ENCODE measurements around the gene OR1I1. TPM values are rescaled to one million over a fixed set of nuclear protein-coding genes. Genes with fewer than 3 reads are reported as not detected.
"Not testable (repeated sequence)": the region's sequence is repeated elsewhere in the genome, so short reads cannot be mapped to it uniquely, and the experiment has no call there.

Gene OR1I1
- total and polyA plus RNA-seq, 7 donors = not detected

DNA sequence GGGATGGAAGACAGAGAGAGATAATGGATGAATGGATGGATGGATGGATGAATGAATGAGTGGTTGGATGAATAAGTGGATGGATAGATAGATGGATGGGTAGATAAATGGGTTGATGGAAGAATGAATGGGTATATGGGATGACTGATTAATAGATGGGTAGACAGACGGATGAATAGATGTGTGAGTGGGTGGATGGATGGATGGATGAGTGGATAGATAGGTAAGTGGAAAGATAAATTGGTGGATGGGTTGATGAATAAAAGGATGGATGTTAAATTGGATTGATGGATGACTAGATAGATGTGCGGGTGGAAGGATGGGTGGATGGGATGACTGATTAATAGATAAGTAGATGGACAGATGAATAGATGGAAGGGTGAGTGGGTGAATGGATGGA lies 31.4 kb upstream of the OR1I1 start:
- TF ChIP-seq, protein P1, sequence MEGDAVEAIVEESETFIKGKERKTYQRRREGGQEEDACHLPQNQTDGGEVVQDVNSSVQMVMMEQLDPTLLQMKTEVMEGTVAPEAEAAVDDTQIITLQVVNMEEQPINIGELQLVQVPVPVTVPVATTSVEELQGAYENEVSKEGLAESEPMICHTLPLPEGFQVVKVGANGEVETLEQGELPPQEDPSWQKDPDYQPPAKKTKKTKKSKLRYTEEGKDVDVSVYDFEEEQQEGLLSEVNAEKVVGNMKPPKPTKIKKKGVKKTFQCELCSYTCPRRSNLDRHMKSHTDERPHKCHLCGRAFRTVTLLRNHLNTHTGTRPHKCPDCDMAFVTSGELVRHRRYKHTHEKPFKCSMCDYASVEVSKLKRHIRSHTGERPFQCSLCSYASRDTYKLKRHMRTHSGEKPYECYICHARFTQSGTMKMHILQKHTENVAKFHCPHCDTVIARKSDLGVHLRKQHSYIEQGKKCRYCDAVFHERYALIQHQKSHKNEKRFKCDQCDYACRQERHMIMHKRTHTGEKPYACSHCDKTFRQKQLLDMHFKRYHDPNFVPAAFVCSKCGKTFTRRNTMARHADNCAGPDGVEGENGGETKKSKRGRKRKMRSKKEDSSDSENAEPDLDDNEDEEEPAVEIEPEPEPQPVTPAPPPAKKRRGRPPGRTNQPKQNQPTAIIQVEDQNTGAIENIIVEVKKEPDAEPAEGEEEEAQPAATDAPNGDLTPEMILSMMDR (IDR thresholded peaks at IDR 0.05) = no peak
- TF ChIP-seq POLR2A (IDR thresholded peaks at IDR 0.05) = no peak
- TF ChIP-seq EP300 (IDR thresholded peaks at IDR 0.05) = no peak
- WGBS, 2 donors = 88 to 92% methylated on average over 2 of the region's 2 CpGs
- no peaks in the 10 kb centered on the region for H3K4me1 ChIP-seq
- no peaks in the 10 kb centered on the region for H3K9me3 ChIP-seq
- no peaks in the 10 kb centered on the region for H3K36me3 ChIP-seq
- intact Hi-C loops (cut with DNase I) = no loop called here
- H3K27me3 ChIP-seq = peaks cover 2 to 10% (median 3%) of the 10 kb centered on the region in 3 donors
- H3K27ac ChIP-seq = no peak overlapping the region
- H3K4me3 ChIP-seq = no peak overlapping the region
- DNase-seq = no peak

DNA sequence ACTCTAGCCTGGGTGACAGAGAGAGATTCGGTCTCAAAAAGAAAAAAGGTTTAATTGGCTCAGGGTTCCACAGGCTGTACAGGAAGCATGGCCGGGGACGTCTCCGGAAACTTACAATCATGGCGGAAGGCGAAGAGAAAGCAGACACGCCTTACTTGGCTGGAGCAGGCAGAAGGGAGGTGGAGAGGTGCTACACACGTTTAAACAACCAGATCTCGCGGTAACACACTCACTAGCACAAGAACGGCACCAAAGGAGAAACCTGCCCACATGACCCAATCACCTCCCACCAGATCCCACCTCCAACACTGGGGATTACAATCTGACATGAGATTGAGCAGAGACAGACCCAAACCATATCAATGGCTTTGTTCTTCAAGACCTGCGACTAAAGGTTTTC lies 20.0 kb upstream of the OR1I1 start:
- Histone ChIP-seq H3K4me1 (no peaks in the 10 kb centered on the region), H3K36me3 (no peaks in the 10 kb centered on the region), H3K27ac (no peak overlapping the region), H3K4me3 (no peak overlapping the region), H3K27me3 (peaks cover 0 to 13% (median 0%) of the 10 kb centered on the region in 3 donors), H3K9me3 (no peaks in the 10 kb centered on the region)
- WGBS, 2 donors = 85 to 87% methylated on average over 12 of the region's 12 CpGs
- TF ChIP-seq, protein P1 (IDR thresholded peaks at IDR 0.05) = no peak
- TF ChIP-seq POLR2AphosphoS5 (IDR thresholded peaks at IDR 0.05) (no peak), EP300 (IDR thresholded peaks at IDR 0.05) (no peak), POLR2A (IDR thresholded peaks at IDR 0.05) (no peak)
- intact Hi-C loops (cut with DNase I) = no loop called here
- DNase-seq = no peak

DNA sequence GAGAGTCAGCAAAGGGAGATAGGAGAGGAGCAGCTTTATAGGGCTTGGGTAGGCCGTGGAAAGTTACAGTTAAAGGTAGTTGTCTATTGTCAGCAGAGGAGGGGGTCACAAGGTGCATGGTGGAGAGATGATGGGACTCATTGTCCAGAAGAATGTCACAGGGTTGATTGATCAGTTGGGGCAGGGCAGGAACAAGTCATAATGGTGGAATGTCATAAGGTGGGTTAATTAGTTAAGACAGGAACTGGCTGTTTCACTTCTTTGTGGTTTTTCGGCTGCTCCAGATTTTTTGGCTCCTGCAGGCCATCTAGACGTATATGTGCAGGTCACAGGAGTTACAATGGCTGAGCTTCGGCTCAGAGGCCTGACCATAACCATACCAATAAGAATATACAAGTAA lies 11.6 kb upstream of the OR1I1 start:
- H3K27ac ChIP-seq; H3K36me3 ChIP-seq; DNase-seq; H3K4me3 ChIP-seq; H3K27me3 ChIP-seq; intact Hi-C loops (cut with DNase I); H3K4me1 ChIP-seq; H3K9me3 ChIP-seq: not testable (repeated sequence)
- 57 to 63% methylated on average over 4 of the region's 4 CpGs for WGBS, 2 donors

DNA sequence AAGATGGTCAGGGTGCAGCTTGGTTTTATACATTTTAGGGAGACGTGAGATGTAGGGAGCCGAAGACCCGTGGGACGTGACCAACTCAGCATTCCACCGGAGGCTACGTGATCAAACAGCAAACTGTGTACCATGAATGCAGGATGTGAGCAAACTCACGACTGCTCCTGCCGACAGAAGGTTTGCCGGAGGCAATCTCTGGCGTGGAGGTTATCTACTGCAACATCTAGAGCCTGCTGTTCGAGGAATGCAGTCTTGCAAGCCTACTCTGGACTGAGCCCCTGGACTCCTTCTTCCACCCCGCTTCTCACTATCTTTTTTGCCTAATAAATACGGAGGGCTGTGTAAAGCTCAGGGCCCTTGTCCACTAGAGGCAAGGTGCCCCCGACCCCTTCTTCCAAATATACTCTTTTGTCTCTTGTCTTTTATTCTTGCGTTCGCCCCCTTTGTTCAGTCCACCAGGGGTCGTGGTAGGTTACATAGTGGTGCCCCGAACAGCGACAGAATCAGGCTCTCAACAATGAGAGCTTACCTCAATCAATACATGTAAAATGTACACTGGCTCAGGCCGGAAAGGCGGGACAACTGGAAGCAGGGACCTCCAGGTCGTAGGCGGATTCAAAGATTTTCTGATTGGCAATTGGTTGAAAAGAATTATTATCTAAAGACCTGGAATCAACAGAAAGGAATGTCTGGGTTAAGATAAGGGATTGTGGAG lies 8.9 kb upstream of the OR1I1 start:
- TF ChIP-seq, protein P1 (IDR thresholded peaks at IDR 0.05) = no peak
- TF ChIP-seq POLR2AphosphoS5 (IDR thresholded peaks at IDR 0.05) (no peak), POLR2A (IDR thresholded peaks at IDR 0.05) (no peak), EP300 (IDR thresholded peaks at IDR 0.05) (no peak)
- WGBS, 2 donors = 75 to 81% methylated on average over 23 of the region's 23 CpGs
- Histone ChIP-seq H3K4me3 (no peak overlapping the region), H3K27ac (no peak overlapping the region), H3K27me3 (peaks cover 0 to 4% (median 0%) of the 10 kb centered on the region in 3 donors), H3K9me3 (no peaks in the 10 kb centered on the region), H3K4me1 (no peaks in the 10 kb centered on the region), H3K36me3 (no peaks in the 10 kb centered on the region)
- intact Hi-C loops (cut with DNase I) = no loop called here
- DNase-seq = no peak

DNA sequence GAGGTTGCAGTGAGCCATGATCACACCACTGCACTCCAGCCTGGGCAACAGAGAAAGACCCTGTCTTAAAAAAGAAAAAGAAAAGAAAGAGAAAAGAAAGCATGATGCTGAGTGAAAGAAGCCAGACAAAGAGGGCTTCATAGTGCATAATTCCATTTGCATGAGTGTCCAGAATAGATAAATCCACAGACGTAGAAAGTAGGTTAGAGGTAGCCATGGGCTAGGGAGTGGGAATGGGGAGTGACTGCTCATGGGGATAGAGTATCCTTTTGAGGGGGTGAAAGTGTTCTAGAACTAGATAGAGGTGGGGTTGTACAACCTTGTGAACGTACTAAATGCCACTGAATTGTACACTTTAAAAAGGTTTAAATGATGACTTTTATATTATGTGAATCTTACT lies 7.6 kb upstream of the OR1I1 start:
- 59 to 74% methylated on average over 2 of the region's 2 CpGs for WGBS, 2 donors
- TF ChIP-seq POLR2AphosphoS5 (IDR thresholded peaks at IDR 0.05) (no peak), POLR2A (IDR thresholded peaks at IDR 0.05) (no peak), EP300 (IDR thresholded peaks at IDR 0.05) (no peak)
- TF ChIP-seq, protein P1 (IDR thresholded peaks at IDR 0.05) = no peak
- intact Hi-C loops (cut with DNase I) = no loop called here
- H3K27me3 ChIP-seq = peaks cover 0 to 4% (median 0%) of the 10 kb centered on the region in 3 donors
- no peak overlapping the region for H3K4me3 ChIP-seq
- H3K27ac ChIP-seq = no peak overlapping the region
- H3K36me3 ChIP-seq = no peaks in the 10 kb centered on the region
- no peaks in the 10 kb centered on the region for H3K4me1 ChIP-seq
- no peak for DNase-seq
- no peaks in the 10 kb centered on the region for H3K9me3 ChIP-seq

All from sigmoid colon (tissue), 7 donors.